Right atrium auricular region (tissue), 2 donors: ENCODE data around the gene SH2D3A. TPM values are rescaled to one million over a fixed set of nuclear protein-coding genes. Genes with fewer than 3 reads are reported as not detected.

Experiments used
- DNase-seq: peaks from one replicate; pipeline ENCODE4 v3.0.0-alpha.2; 2019; ENCODE audit warnings: low spot score
- H3K27ac ChIP-seq, 2 donors: fragments of 200-600 bp; sonication (generic); 1 replicate in 1 of 2; 2 replicates in 1 of 2; pipeline ENCODE4 v1.5.1; 2016 to 2019
- H3K27me3 ChIP-seq, 2 donors: fragments of 200-600 bp; sonication (generic); one replicate each; pipeline versions ENCODE4 v1.5.1 to v1.6.0; 2017 to 2019
- H3K36me3 ChIP-seq: fragments of 200-600 bp; sonication (generic); one replicate; pipeline ENCODE4 v1.5.1; 2016
- H3K4me1 ChIP-seq, 2 donors: fragments of 200-600 bp; sonication (generic); one replicate each; pipeline versions ENCODE4 v1.5.1 to v1.6.0; 2017 to 2019
- H3K4me3 ChIP-seq, 2 donors: fragments of 200-600 bp; sonication (generic); 1 replicate in 1 of 2; 2 replicates in 1 of 2; pipeline ENCODE4 v1.5.1; 2017 to 2019; ENCODE audit warnings: mild to moderate bottlenecking in 1 of 2, moderate library complexity in 1 of 2
- H3K9me3 ChIP-seq, 2 donors: fragments of 200-600 bp; sonication (generic); one replicate each; pipeline ENCODE4 v1.5.1; 2019
- CTCF ChIP-seq, 2 donors: fragments of 200-600 bp; sonication (generic); IDR thresholded peaks; one replicate each; pipeline ENCODE4 v1.5.1; 2019; ENCODE audit warnings: antibody characterized with exemption in 2 of 2
- total RNA-seq, 2 donors: library from RNA; depleted of rRNA; stranded (reverse); fragments of >200 nt; gene quantifications; one replicate each; pipeline ENCODE4 v1.1.0, GENCODE V29; 2016

The SH2D3A gene
- total RNA-seq, 2 donors from 2014 or later: not detected

- H3K27me3 ChIP-seq: no peaks in the 10 kb centered on the region
- H3K9me3 ChIP-seq: no peaks in the 10 kb centered on the region
- TF ChIP-seq CTCF (IDR thresholded peaks at IDR 0.05): no peak
- H3K4me3 ChIP-seq: no peak overlapping the region
- H3K27ac ChIP-seq: no peak overlapping the region
- no peaks in the 10 kb centered on the region for H3K36me3 ChIP-seq
- H3K4me1 ChIP-seq: no peaks in the 10 kb centered on the region
- DNase-seq: no peak
Measured at GRCh38 chr19:6713773-6714692, 53.2 kb downstream of the SH2D3A start.

- Histone ChIP-seq H3K27ac (no peak overlapping the region), H3K36me3 (no peaks in the 10 kb centered on the region), H3K4me1 (no peaks in the 10 kb centered on the region), H3K9me3 (no peaks in the 10 kb centered on the region), H3K4me3 (no peak overlapping the region), H3K27me3 (no peaks in the 10 kb centered on the region)
- no peak for DNase-seq
- TF ChIP-seq CTCF (IDR thresholded peaks at IDR 0.05): no peak
Measured at GRCh38 chr19:6712692-6713670, 54.3 kb downstream of the SH2D3A start.

GRCh38 chr19:6712231-6712630 lies 55.0 kb downstream of the SH2D3A start:
- Histone ChIP-seq H3K9me3 (no peaks in the 10 kb centered on the region), H3K27ac (no peak overlapping the region), H3K36me3 (no peaks in the 10 kb centered on the region), H3K4me1 (no peaks in the 10 kb centered on the region), H3K27me3 (no peaks in the 10 kb centered on the region), H3K4me3 (no peak overlapping the region)
- DNase-seq: no peak
- no peak for TF ChIP-seq CTCF (IDR thresholded peaks at IDR 0.05)

- Histone ChIP-seq H3K4me3 (no peak overlapping the region), H3K36me3 (no peaks in the 10 kb centered on the region), H3K27me3 (no peaks in the 10 kb centered on the region), H3K9me3 (no peaks in the 10 kb centered on the region), H3K4me1 (no peaks in the 10 kb centered on the region), H3K27ac (no peak overlapping the region)
- TF ChIP-seq CTCF (IDR thresholded peaks at IDR 0.05): no peak
- DNase-seq: no peak
Measured at GRCh38 chr19:6711605-6712004, 55.6 kb downstream of the SH2D3A start.

- H3K4me1 ChIP-seq: no peaks in the 10 kb centered on the region
- H3K27me3 ChIP-seq: no peaks in the 10 kb centered on the region
- no peak for TF ChIP-seq CTCF (IDR thresholded peaks at IDR 0.05)
- no peaks in the 10 kb centered on the region for H3K36me3 ChIP-seq
- no peak overlapping the region for H3K4me3 ChIP-seq
- no peak overlapping the region for H3K27ac ChIP-seq
- no peak for DNase-seq
- H3K9me3 ChIP-seq: no peaks in the 10 kb centered on the region
Measured at GRCh38 chr19:6711078-6711361, 56.2 kb downstream of the SH2D3A start.
